Fibroblast of villous mesenchyme (primary cell): ENCODE results near the gene CACNA1A. TPM values are rescaled to one million over a fixed set of nuclear protein-coding genes. Genes with fewer than 3 reads are reported as not detected.
A peak's percentile ranks its signal among the peaks of the same experiment; 100 is the strongest.
"Not testable (repeated sequence)": the region's sequence is repeated elsewhere in the genome, so short reads cannot be mapped to it uniquely, and the experiment has no call there.

Experiments
- DNase-seq: peaks from one replicate; pipeline ENCODE4 v3.0.0-alpha.2; 2010; ENCODE audit warnings: low read depth
- H3K4me3 ChIP-seq: 2 replicates; pipeline ENCODE4 v1.5.1; 2011; ENCODE audit warnings: low read depth, mild to moderate bottlenecking, low read length
- total RNA-seq: library from RNA; depleted of rRNA; stranded (reverse); fragments of >200 nt; gene quantifications from 2 replicates; pipeline ENCODE4 v1.2.3, GENCODE V29; 2012
- TF ChIP-seq, protein P1 (sequence below): IDR thresholded peaks from 2 replicates; pipeline ENCODE4 v1.5.1; 2012; ENCODE audit warnings: low read depth, mild to moderate bottlenecking, low read length; ENCODE audit not compliant: insufficient read depth

CACNA1A gene
- total RNA-seq, 1 donor, result 0.43 TPM

DNA sequence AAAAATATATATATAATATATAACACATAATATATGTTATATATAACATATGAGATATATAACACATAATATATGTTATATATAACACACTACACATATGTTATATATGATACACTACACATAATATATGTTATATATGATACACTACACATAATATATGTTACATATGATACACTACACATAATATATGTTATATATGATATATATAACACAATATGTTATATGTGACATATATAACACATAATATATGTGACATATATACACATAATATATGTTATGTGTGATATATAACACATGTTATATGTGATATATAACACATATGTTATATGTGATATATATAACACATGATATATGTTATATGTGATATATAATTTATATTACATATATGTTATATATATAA, 129.7 kb downstream of the CACNA1A start:
- no peak for DNase-seq
- no peak overlapping the region for H3K4me3 ChIP-seq
- TF ChIP-seq, protein P1, sequence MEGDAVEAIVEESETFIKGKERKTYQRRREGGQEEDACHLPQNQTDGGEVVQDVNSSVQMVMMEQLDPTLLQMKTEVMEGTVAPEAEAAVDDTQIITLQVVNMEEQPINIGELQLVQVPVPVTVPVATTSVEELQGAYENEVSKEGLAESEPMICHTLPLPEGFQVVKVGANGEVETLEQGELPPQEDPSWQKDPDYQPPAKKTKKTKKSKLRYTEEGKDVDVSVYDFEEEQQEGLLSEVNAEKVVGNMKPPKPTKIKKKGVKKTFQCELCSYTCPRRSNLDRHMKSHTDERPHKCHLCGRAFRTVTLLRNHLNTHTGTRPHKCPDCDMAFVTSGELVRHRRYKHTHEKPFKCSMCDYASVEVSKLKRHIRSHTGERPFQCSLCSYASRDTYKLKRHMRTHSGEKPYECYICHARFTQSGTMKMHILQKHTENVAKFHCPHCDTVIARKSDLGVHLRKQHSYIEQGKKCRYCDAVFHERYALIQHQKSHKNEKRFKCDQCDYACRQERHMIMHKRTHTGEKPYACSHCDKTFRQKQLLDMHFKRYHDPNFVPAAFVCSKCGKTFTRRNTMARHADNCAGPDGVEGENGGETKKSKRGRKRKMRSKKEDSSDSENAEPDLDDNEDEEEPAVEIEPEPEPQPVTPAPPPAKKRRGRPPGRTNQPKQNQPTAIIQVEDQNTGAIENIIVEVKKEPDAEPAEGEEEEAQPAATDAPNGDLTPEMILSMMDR, result no peak

DNA sequence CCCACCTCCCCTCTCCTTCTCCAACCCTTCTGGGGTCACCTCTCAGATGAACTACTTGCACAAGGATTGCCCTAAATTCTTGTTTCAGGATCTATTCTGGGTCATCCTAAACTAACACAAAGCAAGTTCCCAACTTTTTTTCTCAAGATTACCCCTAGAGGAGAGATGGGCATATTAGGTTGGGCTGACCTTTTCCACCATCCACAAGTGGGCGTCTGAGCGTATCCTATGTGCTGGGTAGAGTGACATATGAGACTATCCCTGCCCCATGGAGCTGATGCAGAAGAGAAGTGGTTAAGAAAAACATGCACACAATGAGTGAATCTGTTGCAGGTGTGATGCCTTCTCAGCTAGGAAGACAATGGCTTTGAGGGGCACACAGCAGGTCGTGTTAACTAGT, 132.7 kb downstream of the CACNA1A start:
- H3K4me3 ChIP-seq, result no peak overlapping the region
- TF ChIP-seq, protein P1, result no peak
- DNase-seq, result no peak

DNA sequence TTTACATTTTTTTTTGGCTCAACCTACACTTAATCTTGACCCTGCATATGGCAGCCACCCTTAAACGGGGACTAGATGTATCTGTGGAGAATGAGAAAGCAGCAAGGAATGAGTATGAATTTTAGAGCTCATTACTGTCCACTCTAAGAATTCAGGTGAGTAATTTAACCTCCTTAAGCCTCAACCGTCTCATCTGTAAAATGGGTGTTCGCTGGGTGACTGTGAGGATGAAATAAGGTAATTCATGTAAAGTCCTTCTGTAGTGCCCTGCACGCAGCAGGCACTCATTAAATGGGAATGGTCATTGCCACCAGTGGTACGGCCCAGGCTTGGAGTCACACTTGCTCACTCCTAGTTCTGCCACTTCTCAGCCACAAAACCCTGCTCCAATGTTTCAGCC, 135.3 kb downstream of the CACNA1A start:
- no peak for DNase-seq
- no peak overlapping the region for H3K4me3 ChIP-seq
- TF ChIP-seq, protein P1, result no peak

DNA sequence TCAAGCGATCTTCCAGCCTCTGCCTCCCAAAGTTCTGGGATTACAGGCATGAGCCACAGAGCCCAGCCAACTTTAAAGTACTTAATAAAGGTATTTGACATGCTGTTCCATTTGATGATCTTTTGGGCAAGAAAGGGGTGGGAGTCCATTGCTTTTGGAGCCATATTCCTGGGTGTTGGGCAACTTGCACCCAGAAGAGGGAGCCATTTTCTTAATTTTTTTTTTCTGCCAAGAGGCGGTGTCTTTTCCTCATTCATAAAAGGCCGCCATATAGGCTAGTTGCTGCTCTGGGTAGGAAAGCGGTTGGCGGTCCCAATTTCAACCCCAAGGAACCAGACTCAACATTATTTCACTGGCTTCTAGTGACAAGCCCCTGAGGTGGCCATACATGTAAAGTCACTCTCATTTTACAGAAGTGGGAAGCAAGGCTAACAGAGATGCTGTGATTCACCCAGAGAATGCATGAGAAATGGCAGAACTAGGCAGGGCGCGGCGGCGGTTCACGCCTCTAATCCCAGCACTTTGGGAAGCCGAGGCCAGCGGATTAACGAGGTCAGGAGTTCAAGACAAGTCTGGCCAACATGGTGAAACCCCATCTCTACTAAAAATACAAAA, 139.6 kb downstream of the CACNA1A start:
- no peak overlapping the region for H3K4me3 ChIP-seq
- TF ChIP-seq, protein P1, result peak; percentile 53
- peak; percentile 36 for DNase-seq

DNA sequence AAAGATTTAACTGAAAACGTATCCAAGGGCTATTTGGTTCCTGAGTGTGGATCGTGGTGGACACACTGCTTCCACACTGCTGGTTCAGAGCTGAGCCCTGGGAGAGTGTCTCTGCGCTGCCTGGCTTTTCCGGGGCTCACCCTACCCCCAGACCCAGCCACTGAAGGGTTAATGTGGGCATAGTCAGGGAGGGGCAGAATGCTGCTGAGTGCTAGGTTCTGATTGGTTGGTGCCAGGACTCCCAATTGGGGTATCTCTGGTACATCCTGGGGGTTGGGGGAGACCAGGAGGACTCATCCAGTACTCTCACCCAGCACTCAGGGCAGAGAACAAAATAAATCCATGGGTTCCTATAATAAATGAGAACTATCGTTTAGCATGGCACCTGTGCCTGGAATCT, 142.3 kb downstream of the CACNA1A start:
- no peak overlapping the region for H3K4me3 ChIP-seq
- TF ChIP-seq, protein P1, result no peak
- no peak for DNase-seq

DNA sequence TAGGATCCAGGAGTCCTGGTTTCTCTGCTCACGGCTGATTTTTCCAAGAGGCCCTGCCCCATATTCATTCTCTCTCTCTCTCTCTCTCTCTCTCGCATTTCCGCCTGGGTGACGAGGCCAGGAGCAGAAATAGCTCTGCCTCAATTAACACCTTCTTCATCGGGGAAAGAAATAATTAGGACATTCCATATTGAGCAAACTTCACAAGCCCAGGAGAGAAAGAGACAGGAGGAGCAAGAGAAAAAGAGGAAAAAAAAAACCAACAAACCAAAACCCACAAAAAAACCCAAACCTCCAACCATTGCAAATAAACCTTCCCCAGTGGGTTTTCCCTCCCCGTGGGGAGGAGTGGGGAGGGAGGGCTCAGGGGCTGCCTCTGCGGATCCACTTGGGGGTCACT, 143.0 kb downstream of the CACNA1A start:
- H3K4me3 ChIP-seq, result no peak overlapping the region
- TF ChIP-seq, protein P1, result no peak
- DNase-seq, result no peak

DNA sequence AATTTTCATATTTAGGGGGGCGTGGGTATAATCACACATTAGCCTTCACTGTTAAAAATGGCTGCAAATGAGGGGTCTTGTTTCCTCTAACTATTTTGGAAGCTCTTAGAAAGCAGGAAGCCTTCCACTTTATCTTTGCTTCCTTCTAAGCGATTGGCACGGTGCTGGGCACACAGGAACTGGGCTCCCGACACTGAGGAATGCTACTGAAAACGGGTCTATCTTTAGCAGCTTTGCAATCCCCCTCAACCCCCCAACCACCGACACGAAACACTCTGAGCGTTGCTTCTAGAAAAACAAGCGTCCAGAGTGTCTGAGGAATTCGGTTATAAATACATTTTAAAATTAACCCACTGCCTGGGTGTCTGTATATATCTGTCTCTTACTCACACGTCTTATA, 143.6 kb downstream of the CACNA1A start:
- no peak for DNase-seq
- no peak overlapping the region for H3K4me3 ChIP-seq
- TF ChIP-seq, protein P1, result no peak

DNA sequence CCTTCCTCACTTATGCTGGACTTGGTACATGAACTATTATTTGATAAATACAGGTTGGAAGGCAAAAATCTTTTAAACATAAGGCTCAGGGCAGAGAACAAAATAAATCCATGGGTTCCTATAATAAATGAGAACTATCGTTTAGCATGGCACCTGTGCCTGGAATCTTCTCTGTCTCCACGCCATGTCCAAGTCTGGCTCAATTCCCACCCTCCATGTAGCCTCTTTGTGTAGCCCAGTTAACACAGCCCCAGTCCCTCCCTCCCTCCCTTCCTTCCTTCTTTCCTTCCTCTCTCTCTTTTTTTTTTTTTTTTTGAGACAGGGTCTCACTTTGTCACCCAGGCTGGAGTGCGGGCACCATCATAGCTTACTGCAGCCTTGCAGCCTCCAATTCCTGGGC, 144.6 kb downstream of the CACNA1A start:
- not testable (repeated sequence) for DNase-seq, H3K4me3 ChIP-seq
